SK-N-SH (cell line): ENCODE results near the gene TOMT. TPM values are rescaled to one million over a fixed set of nuclear protein-coding genes. Genes with fewer than 3 reads are reported as not detected.

ENCODE experiments used
- CTCF ChIA-PET: fragments of 300-600, 350-600 bp; formaldehyde crosslinking; extraction: SDS; loops from one replicate; lab custom pipeline; 2021; lab: Yijun Ruan, JAX
- POLR2A ChIA-PET: fragments of 350-600 bp; sonication (Branson Sonifier 250); formaldehyde crosslinking; extraction: SDS; loops from one replicate; lab custom pipeline; 2020; ENCODE audit warnings: antibody characterized with exemption, inconsistent platforms; lab: Yijun Ruan, JAX
- DNase-seq: peaks from one replicate; pipeline ENCODE4 v3.0.0; 2012
- H2AFZ ChIP-seq: fragments of 200-600 bp; sonication (generic); 2 replicates; pipeline ENCODE4 v1.8.1; 2016; ENCODE audit warnings: antibody characterized with exemption, mild to moderate bottlenecking, low read depth
- H3F3A ChIP-seq: fragments of 200-600 bp; sonication (generic); replicated peaks from 2 replicates; pipeline ENCODE3; 2016; ENCODE audit warnings: antibody characterized with exemption, mild to moderate bottlenecking; ENCODE audit not compliant: insufficient read depth
- H3K27ac ChIP-seq, 2 experiments: fragments of 200-500 bp in 1 of 2; fragments of 200-600 bp in 1 of 2; sonication (Bioruptor generic) in 1 of 2; sonication (generic), shearing (Covaris generic) in 1 of 2; 2 replicates each; pipeline versions ENCODE4 v1.5.1 to v1.6.1; 2014 to 2016; ENCODE audit warnings: low read depth in 2 of 2, inconsistent platforms in 1 of 2, low read length in 1 of 2, mild to moderate bottlenecking in 1 of 2, mixed read lengths in 1 of 2
- H3K27me3 ChIP-seq: fragments of 200-600 bp; sonication (generic), shearing (Covaris generic); 2 replicates; pipeline ENCODE4 v1.6.1; 2016; ENCODE audit warnings: mixed run types; ENCODE audit not compliant: insufficient read depth
- H3K36me3 ChIP-seq, 2 experiments: fragments of 200-500 bp in 1 of 2; fragments of 200-600 bp in 1 of 2; sonication (Bioruptor generic) in 1 of 2; sonication (generic) in 1 of 2; replicated peaks in 1 of 2; 2 replicates each; pipeline versions ENCODE3 to v1.5.1; 2014 to 2016; ENCODE audit warnings: low read length in 1 of 2, mild to moderate bottlenecking in 1 of 2; ENCODE audit not compliant: insufficient read depth in 2 of 2, control insufficient read depth in 1 of 2
- H3K4me1 ChIP-seq, 2 experiments: fragments of 200-500 bp in 1 of 2; fragments of 200-600 bp in 1 of 2; sonication (Bioruptor generic) in 1 of 2; sonication (generic), shearing (Covaris generic) in 1 of 2; 2 replicates each; pipeline versions ENCODE4 v1.5.1 to v1.6.1; 2014 to 2016; ENCODE audit warnings: low read depth in 1 of 2, low read length in 1 of 2, mixed run types in 1 of 2; ENCODE audit not compliant: insufficient read depth in 2 of 2, control insufficient read depth in 1 of 2
- H3K4me2 ChIP-seq: fragments of 200-600 bp; sonication (generic), shearing (Covaris generic); 2 replicates; pipeline ENCODE4 v1.6.1; 2017; ENCODE audit warnings: mixed run types
- H3K4me3 ChIP-seq, 2 experiments: fragments of 200-500 bp in 1 of 2; fragments of 200-600 bp in 1 of 2; sonication (Bioruptor generic) in 1 of 2; sonication (generic), shearing (Covaris generic) in 1 of 2; 2 replicates each; pipeline versions ENCODE4 v1.5.1 to v1.8.1; 2014 to 2016; ENCODE audit warnings: low read depth in 2 of 2, inconsistent platforms in 1 of 2, low read length in 1 of 2, mild to moderate bottlenecking in 1 of 2, mixed read lengths in 1 of 2, moderate library complexity in 1 of 2
- H3K79me2 ChIP-seq: fragments of 200-600 bp; sonication (generic); 2 replicates; pipeline ENCODE4 v1.8.1; 2017; ENCODE audit warnings: mild to moderate bottlenecking; ENCODE audit not compliant: insufficient read depth
- H3K9ac ChIP-seq: fragments of 200-600 bp; sonication (generic); 2 replicates; pipeline ENCODE4 v1.6.1; 2017; ENCODE audit warnings: mixed run types
- H3K9me2 ChIP-seq: fragments of 200-600 bp; sonication (generic); 2 replicates; pipeline ENCODE4 v1.6.1; 2017; ENCODE audit warnings: mixed run types
- H3K9me3 ChIP-seq: fragments of 200-600 bp; sonication (generic); 2 replicates; pipeline ENCODE4 v1.6.1; 2017; ENCODE audit warnings: mixed run types, mild to moderate bottlenecking, moderate library complexity
- H4K20me1 ChIP-seq: fragments of 200-600 bp; sonication (generic); 2 replicates; pipeline ENCODE4 v1.6.1; 2017; ENCODE audit warnings: mild to moderate bottlenecking, mixed run types; ENCODE audit not compliant: insufficient read depth
- IRF3 ChIP-seq: fragments of 150-350 bp; IDR thresholded peaks from 2 replicates; pipeline ENCODE4 v1.6.1; 2016; ENCODE audit warnings: mild to moderate bottlenecking, low read depth, low read length
- JUND ChIP-seq: IDR thresholded peaks from 2 replicates; pipeline ENCODE4 v1.4.0; 2012
- MXI1 ChIP-seq: IDR thresholded peaks from 2 replicates; pipeline ENCODE4 v1.6.1; 2012; ENCODE audit warnings: mild to moderate bottlenecking, low read depth, low read length, improper control_type of control experiment
- NFIC ChIP-seq: IDR thresholded peaks from 2 replicates; pipeline ENCODE4 v1.4.0; 2012; ENCODE audit warnings: borderline replicate concordance
- RCOR1 ChIP-seq: fragments of 150-350 bp; IDR thresholded peaks from 2 replicates; pipeline ENCODE4 v1.6.1; 2017; ENCODE audit warnings: antibody characterized with exemption, low read length
- REST ChIP-seq: IDR thresholded peaks from 2 replicates; pipeline ENCODE4 v1.6.1; 2012; ENCODE audit warnings: mild to moderate bottlenecking, low read depth, low read length, moderate library complexity
- RXRA ChIP-seq: IDR thresholded peaks from 2 replicates; pipeline ENCODE4 v1.4.0; 2012; ENCODE audit warnings: low read depth, mild to moderate bottlenecking, borderline replicate concordance
- YY1 ChIP-seq: IDR thresholded peaks from 2 replicates; pipeline ENCODE4 v1.4.0; 2012; ENCODE audit warnings: low read depth, mild to moderate bottlenecking
- WGBS: methylation state at CpG from one replicate; pipeline ENCODE4 v1.1.6; 2017; ENCODE audit warnings: low lambda C conversion rate; 5-methylcytosine and 5-hydroxymethylcytosine counted together
- polyA plus RNA-seq, 3 experiments: library from polyadenylated mRNA; depleted of rRNA; stranded (reverse); fragments of >200 nt; gene quantifications; 2 replicates each; pipeline ENCODE4 v1.2.3, GENCODE V29; 2012
- TF ChIP-seq, protein P1 (sequence below): IDR thresholded peaks from 2 replicates; pipeline ENCODE4 v1.4.0; 2012; ENCODE audit warnings: low read depth
- TF ChIP-seq, protein P2 (sequence below): IDR thresholded peaks from 2 replicates; pipeline ENCODE4; 2012

Gene TOMT
- polyA plus RNA-seq, 1 of the 3 experiments (the other 2 are of a cell fraction): not detected

GRCh38 chr11:72116019-72116755 is 10.5 kb downstream of the TOMT start:
- WGBS: 79% methylated on average over 6 of the region's 6 CpGs
- Histone ChIP-seq H3K9me2 (no peaks in the 10 kb centered on the region), H3K27me3 (no peaks in the 10 kb centered on the region), H3K36me3 (no peaks in the 10 kb centered on the region), H4K20me1 (no peaks in the 10 kb centered on the region), H3F3A (peaks cover 3% of the 10 kb centered on the region), H3K79me2 (no peaks in the 10 kb centered on the region), H3K4me3 (no peak overlapping the region), H3K27ac (no peak overlapping the region), H3K9me3 (no peaks in the 10 kb centered on the region), H3K4me2 (no peak overlapping the region), H3K4me1 (peaks cover 6 to 14% of the 10 kb centered on the region in 2 experiments; a peak in 3 of 4 replicates), H2AFZ (no peak overlapping the region), H3K9ac (no peak overlapping the region)
- ChIA-PET CTCF (interaction anchor here (2.0 to 3.1 kb wide), 2 partner anchors 28 to 91 kb away, joined by 6 to 11 read pairs; no protein-coding TSS in a partner anchor), POLR2A (no interaction called here)
- no peak for TF ChIP-seq IRF3
- DNase-seq: no peak

GRCh38 chr11:72119198-72119597 is 13.5 kb downstream of the TOMT start:
- Histone ChIP-seq H3K27me3 (no peaks in the 10 kb centered on the region; the same call in 1 of the 2 replicates), H2AFZ (no peak overlapping the region), H3F3A (no peaks in the 10 kb centered on the region), H3K27ac (no peak overlapping the region), H3K9me2 (no peaks in the 10 kb centered on the region), H3K4me2 (no peak overlapping the region), H3K36me3 (no peaks in the 10 kb centered on the region), H3K9ac (no peak overlapping the region), H3K79me2 (no peaks in the 10 kb centered on the region), H3K4me1 (no peaks in the 10 kb centered on the region), H4K20me1 (no peaks in the 10 kb centered on the region), H3K9me3 (no peaks in the 10 kb centered on the region), H3K4me3 (no peak overlapping the region)
- TF ChIP-seq, protein P1, sequence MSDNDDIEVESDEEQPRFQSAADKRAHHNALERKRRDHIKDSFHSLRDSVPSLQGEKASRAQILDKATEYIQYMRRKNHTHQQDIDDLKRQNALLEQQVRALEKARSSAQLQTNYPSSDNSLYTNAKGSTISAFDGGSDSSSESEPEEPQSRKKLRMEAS: no peak
- TF ChIP-seq MXI1 (no peak), RXRA (no peak), REST (no peak), YY1 (no peak), NFIC (no peak), RCOR1 (no peak), JUND (no peak)
- TF ChIP-seq, protein P2, sequence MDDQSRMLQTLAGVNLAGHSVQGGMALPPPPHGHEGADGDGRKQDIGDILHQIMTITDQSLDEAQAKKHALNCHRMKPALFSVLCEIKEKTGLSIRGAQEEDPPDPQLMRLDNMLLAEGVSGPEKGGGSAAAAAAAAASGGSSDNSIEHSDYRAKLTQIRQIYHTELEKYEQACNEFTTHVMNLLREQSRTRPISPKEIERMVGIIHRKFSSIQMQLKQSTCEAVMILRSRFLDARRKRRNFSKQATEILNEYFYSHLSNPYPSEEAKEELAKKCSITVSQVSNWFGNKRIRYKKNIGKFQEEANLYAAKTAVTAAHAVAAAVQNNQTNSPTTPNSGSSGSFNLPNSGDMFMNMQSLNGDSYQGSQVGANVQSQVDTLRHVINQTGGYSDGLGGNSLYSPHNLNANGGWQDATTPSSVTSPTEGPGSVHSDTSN: no peak
- 82% methylated on average over 6 of the region's 6 CpGs for WGBS
- POLR2A ChIA-PET: no interaction called here
- CTCF ChIA-PET: no interaction called here
- DNase-seq: no peak
